NCI-H146 treated with DMSO at 0.1 percent for 48 hours (cell line): ENCODE results near the gene SYNCRIP.
"Not testable (repeated sequence)": the region's sequence is repeated elsewhere in the genome, so short reads cannot be mapped to it uniquely, and the experiment has no call there.

Source experiments
- DNase-seq: peaks from one replicate; lab custom pipeline; 2025; ENCODE audit not compliant: unreplicated experiment; lab: John Stamatoyannopoulos, UW

The SYNCRIP gene

DNA sequence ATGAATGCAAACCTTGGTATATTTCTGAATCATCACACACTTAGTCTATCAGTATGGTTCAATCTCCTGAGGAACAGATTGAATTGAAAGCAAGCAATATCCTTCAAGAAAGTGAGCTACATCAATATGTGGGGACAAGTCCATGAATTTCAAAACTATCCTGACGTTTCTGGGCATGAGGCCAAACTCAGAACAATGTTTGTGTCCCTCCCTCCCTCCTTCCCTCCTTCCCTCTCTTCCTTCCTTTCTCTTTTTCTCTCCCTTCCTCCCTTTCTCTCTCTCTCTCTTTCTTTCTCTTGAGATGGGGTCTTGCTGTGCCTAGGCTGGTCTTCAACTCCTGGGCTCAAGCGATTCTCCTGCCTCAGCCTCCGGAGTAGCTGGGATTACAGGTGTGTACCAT is 27.9 kb upstream of the SYNCRIP start:
- DNase-seq, result no peak

DNA sequence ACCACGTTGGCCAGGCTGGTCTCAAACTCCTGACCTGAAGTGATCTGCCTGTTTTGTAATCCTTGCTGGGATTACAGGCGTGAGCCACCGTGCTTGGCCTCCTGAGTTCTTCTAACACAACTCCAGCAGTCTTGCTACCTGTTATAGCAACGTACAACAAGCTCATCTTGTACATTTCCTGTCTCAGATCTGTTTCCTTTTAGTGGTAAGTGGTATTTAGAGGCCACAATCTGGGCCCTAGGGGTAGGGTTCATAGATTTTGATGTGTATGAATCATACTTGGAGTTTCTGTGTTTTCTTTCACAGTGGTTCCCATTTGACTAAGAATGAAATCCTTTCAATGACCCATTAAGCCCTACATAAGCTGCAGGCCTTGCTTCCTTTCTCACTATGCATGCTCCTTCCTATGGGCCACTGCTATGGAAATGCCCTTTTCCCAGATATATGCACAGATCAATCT is 27.1 kb upstream of the SYNCRIP start:
- DNase-seq, result no peak

DNA sequence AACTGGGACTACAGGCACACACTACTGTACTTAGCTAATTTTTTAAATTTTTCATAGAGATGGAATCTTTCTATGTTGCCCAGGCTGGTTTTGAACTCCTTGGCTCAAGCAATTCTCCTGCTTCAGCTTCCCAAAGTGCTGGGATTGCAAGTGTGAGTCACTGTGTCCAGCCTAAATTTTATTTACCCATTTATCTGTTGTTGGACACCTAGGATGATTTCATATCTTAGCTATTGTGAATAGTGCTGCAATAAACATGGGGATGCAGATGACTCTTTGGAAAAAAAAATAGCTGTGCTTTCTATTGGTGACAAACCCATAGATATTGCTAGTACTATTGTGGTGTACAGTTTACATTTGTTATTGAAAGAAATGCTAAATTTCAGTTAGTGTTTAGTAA is 19.6 kb upstream of the SYNCRIP start:
- DNase-seq, result no peak

DNA sequence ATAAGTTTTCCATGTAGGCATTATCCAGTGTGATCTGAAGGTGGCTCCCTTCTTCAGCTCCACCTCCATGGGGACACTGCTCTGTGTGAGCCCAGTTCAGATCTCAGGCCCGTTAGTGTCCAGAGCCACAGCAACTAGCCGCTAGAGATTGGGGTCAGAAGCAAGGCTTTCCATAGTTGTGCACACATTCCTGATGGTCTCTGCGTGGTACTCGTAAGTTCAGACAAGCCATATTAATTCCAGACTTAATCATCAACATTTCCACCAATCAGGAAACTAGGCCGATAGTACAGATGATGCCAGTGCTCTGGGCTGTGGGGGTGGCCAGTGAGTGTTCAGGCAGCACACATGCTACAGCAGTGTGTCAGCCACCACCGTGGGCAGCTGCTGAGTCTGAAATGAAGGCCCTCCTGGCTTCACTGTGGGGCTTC is 17.5 kb upstream of the SYNCRIP start:
- no peak for DNase-seq

DNA sequence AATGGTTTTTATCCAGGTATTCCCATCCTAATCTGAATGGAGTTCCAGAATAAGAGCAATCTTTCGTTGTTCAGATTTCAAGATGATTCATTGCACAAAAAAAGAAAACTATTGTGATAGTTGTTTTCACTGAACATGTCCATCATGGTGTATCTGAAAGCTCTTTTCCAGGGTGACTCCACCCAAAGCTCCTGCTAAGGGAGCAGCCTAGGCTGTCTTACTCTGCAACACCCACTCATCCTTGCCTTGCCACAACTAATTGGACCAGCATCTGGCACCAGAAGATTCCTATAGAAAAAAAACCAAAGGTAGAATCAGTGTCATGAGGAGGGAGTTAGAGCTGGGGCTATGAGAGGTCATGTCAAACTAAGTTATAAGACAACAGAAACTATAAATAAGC is 7.9 kb upstream of the SYNCRIP start:
- no peak for DNase-seq

DNA sequence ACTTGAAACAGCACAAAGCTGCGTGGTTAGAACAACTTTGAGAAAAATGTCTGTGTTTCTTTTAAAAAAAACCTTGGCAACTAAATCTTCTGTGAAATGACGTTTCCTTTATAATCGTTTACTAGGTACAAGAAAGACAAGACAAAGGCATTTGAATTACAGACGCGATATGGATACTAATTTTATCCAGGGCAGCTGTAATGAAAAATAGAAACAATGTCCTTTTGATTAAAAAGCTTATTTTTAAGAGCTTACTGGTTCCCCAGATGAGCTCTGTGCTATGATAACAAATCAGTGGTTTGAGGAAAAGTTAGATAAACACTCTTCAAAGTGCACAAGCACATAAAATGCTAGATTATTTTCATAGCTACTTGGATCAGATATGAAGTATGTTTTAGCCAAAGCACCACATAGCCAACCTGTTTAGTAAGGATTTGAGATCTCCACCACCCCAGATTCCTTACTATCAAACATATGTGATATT is 1.6 kb upstream of the SYNCRIP start:
- DNase-seq, result no peak

DNA sequence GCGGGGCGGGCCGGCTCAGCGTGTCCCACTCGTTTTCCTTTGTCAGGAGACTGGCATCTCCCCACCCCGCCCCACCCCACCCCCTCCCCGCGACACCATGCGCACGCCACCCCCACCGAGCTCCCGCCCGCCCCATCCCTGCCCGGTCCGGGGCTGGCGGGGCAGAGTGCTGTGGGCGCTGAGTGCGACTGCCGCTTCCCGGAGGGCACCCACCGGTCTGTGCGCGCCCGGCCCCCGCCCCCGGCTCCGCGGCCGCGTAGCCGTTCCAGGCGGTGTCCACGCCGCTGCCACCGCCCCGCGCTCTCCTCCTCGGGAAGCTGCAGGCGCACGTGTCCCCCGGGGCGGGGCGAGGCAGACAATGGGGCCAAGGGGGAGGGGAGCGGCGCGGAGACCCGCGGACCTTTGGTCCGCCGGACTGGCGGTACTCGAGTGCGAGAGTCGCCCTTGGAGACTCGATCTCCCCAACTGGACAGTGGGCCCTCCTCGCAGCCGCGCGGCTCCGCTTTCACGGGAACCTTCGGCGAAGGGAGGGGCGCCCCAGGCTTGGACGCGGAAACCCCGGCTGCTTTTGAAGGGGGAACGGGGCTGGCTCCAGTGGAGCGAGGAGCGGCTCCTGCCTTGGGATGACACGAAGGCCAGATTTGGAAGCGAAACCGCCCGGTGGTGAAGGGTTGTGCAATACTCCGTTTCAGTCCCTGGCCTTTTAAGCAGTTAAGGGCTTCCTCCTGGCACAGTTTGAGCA is 1.0 kb upstream of the SYNCRIP start:
- peak; percentile 86 for DNase-seq

GRCh38 chr6:85641897-85642773 is 551 bp downstream of the SYNCRIP start:
- DNase-seq, result peak; percentile 57

DNA sequence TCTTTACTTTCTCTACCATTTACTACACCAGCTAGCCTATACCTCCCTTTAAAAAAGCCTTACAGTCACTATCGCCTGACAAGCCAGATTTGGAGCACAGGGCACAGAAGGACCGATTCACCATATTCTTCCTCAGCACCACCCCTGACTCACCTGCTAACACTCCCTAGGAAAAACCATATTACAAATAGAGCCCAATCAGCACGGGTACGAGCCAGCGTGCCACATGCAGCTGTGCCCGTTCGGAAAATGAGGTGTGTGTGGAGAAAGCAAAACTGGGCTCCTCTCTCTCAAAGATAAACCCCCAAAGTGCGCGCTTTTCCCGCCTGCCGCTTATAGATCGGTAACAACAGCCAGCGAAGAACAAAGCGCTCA is 1.2 kb downstream of the SYNCRIP start:
- DNase-seq, result no peak

GRCh38 chr6:85640821-85641220 is 1.9 kb downstream of the SYNCRIP start:
- no peak for DNase-seq

DNA sequence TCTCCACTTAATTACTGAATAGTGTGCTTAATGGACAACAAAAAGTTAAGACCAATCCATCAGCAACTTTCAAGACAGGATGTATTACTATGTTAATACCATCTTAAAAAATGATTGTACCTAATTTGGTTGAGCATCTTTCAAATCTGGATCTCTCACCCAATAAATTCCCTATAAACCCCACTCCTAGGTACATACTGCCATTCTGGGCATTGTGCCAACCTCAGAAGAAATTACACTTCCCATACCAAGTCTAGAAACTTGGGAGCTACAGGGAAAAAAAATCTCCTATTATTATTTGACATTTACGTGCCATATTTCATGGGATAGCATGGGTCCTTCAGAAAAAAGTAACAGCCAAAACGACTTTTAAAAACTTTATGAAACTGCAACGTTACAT is 5.1 kb downstream of the SYNCRIP start:
- no peak for DNase-seq

- DNase-seq, result no peak
Measured at GRCh38 chr6:85632164-85632942, 10.3 kb downstream of the SYNCRIP start.

DNA sequence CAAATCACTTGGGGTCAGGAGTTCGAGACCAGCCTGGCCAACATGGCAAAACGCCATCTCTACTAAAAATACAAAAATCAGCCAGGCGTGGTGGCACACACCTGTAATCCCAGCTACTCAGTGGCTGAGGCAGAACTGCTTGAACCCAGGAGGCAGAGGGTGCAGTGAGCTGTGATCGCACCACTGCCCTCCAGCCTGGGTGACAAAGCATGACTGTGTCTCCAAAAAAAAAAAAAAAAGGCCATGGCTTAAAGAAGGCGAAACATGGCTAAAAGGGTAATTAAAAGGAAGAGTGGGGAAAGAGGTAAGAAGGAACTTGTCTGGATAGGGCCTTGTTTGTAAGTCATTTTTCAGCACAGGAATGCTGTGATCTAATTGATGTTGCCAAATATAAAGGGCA is 11.6 kb downstream of the SYNCRIP start:
- DNase-seq, result not testable (repeated sequence)

DNA sequence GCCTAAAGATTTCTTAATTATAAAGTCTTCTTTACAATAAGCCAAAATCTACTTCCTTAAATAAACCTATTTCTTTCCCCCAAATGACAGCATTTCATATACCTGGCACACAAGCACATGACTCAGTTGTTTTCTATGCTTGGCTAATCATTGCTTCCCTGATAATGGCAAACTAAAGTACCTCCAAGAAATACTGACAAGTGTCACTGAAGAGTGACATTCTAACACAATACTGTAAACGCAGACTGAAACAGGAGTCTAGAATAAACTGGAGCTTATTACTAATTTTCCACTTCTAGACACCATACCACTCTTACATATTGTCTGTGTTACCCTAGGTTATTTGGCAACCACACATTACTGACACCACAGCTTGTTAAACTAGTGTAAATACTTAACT is 14.3 kb downstream of the SYNCRIP start:
- DNase-seq, result no peak

DNA sequence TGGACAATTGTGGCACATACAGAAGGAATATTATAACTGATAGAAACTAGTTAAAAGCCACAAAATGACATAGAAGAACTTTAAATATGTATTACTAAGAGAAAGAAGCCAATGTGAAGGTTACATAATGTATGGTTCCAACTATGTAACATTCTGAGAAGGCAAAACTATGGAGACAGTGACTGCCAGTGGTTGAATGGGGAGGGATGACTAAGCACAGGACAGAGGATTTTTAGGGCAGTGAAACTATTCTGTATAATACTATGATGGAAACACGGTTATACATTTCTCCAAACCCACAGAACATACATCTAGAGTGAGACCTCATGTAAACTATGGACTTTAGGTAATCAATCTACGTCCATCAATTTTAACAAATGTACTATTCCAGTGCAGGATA is 22.4 kb downstream of the SYNCRIP start:
- no peak for DNase-seq

DNA sequence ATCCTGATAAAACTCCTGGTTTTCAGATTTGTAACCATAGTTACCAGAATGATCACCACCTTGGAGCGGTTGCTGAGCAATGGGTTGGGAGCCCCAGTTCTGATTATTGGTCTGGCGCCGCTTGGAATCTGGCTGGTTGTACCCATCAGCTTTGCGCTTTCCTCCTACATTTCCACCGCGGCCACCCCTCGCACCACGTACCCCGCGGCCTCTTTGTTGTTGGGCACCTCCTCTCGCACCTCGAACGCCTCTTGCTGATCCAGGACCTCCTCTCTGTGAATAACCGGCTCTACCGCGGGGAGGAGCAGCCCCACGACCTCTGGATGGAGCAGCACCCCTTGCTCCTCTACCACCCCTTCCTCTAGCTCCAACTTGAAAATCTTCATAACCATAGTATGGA is 27.9 kb downstream of the SYNCRIP start:
- no peak for DNase-seq

- no peak for DNase-seq
Measured at GRCh38 chr6:85612690-85613474, 29.8 kb downstream of the SYNCRIP start.

- DNase-seq, result no peak
Measured at GRCh38 chr6:85610182-85610895, 32.3 kb downstream of the SYNCRIP start.

DNA sequence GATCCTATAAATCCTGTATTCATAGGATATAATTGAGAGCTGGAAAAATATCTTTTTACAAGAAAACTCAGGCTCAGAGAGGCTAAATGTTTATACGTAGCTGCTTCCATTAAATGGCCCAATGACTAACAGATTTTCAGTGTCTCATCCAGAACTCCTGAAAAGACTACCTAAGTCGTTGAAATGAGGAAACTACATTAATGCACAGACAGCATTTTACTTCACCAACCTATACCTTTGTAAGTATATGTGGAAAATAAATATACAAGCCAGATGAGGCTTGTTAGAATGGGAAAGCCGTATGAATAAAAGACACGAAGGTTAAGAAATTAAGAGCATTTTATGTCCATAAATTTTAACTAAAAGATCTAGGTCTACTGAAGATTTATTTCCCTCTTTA is 40.6 kb downstream of the SYNCRIP start:
- no peak for DNase-seq

GRCh38 chr6:85600713-85601313 is 41.9 kb downstream of the SYNCRIP start:
- DNase-seq, result no peak
